NCI-H2196 treated with DMSO at 0.1 percent for 48 hours (cell line): ENCODE results near the gene ETFA.
A peak's percentile ranks its signal among the peaks of the same experiment; 100 is the strongest.

Source experiments
- DNase-seq: peaks from one replicate; lab custom pipeline; 2025; ENCODE audit not compliant: unreplicated experiment; lab: John Stamatoyannopoulos, UW

Gene ETFA

DNA sequence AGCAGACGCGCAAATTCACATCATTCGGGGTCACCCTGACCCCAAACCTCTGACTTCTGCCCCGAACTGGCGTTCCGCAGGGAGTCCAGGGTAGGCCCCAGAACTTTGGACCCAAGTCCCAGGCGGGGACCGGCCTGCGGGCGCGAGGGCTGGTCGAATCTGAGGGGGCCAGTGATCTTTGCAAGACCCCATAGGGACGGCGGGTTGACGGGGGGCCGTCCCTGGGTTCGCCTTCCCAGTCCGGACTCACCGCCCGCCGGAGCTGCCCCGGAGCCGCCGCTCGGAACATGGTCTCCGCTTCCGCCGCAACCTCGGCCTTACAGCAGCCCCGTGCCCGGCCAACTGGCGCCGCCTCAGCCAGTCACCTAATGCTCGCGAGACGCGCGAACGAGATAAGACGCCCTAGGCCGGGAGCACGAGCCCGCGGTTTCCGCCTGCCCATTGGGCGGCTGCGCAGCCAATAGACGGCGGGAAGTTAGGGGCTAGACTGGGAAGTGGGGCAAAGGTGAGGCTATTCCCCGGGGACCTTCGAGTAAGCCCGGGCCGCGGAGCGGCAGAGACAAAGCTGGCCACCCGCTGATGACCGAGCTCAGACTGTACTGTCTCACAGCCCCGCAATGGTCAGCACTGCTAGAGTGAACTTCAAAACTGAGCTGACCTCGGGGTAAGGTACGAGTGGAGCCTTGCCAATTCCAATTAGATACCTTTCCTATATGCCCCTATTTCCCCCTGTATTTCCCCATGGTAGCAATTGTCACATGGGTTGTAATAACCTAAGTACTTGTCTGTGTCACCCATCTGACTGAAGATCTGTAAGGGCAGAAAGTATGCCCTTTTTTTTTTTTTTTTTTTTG is at the start of gene ETFA:
Gene ETFA, minus strand, starts transcription at position 370 of the 854 bp plus-strand sequence. Its CDS starts 81 bp downstream, at position 289.
- peak; percentile 72 for DNase-seq

DNA sequence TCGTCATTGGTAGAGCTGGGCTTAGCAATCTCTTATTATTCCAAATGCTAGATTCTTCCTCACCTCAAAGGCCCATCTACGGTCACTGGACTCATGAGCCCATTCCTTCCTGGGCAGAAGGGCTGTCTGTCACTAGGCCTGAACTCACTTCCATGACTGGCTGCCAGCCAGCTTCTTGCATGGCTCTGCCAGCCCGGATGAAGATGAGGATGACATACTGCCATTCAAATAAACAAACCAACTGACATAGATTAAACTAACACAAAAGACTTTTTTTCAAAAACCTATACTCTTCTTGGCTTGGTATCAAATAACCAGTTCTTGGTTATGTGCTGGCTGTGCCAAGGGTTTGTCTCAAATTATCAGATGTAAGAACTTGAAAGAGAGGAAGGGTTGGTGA is 49.1 kb upstream of the ETFA start:
- DNase-seq, result no peak

DNA sequence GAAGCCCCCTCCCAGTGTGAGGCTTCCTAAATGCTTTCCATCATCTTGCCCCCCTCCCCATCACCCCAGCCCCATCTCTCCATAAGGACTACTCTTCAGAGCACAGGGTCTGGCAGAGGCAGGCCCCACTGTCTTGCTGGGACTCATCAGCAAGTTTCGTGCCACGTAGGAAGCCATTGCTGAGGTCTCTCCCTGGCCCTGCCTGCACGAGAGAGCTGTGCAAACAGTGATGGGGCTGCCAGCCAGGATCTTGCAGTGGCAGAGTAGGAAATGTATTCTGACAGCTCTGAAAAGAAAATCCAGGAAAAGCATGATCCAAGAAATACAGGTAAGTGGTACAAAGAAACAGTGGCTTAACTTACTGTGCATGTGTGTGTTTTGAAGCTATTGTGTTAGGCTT is 47.9 kb upstream of the ETFA start:
- no peak for DNase-seq

DNA sequence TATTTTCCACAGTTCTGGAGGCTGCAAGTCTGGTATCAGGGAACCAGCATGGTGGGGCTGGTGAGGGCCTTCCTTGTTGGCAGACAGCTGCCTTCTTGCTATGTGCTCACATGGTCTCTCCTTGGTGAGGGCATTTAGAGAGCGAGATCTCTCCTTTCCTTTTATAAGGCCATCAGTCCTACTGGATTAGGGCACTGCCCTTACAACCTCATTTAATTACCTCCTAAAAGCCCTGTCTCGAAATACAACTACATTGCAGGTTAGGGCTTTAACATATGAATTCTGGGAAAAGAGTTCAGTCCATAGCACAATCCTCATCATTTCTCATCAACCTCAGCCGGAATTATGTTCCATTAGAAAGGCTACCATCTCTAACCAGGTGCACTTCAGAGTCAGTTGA is 47.2 kb upstream of the ETFA start:
- no peak for DNase-seq

DNA sequence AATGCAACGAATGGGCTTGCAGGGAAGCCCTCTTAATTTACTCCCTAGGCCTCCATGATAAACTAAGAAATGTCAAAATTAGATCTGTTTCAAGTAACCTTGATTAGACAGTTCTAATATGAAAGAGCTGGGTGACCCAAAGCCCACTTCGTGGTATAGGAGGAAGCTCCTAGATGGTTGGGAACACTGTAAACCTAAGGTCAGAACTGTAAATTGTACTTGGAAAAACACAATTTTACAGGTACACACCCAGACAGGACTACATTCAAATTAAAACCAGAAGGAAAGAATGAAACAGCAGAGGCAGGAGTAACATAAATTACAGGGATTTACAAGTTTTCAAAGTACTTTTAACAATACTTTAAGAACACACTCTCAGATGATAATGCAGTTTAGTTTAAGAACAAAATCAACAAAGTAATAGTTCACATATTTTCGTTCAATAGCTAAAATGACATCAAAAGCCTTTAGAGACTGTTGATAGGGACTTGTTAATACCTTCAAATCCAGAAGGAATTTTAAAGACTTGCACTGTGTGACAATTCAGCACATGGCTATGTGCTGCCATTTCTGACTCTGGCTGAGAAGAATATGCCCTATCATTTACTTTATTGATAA is 43.7 kb upstream of the ETFA start:
- no peak for DNase-seq

DNA sequence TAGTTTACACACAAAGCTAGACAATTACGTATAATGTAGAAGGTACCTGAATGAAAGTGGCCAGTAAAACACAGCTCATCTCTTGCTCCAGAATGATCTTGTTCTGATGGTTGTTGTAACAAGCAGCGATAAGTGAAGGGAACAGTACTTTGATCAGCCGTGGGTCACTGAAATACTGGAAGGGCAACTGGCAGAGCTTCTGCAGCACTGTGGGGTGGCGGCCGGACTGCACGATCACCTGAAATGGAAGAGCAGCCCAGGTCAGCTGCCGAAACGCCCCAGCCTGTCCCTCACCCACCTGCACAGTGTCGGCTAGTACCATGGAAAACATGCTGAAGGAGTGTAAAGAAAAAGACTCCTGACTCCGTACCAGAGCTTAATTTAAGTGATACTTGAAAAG is 42.6 kb upstream of the ETFA start:
- DNase-seq, result no peak

DNA sequence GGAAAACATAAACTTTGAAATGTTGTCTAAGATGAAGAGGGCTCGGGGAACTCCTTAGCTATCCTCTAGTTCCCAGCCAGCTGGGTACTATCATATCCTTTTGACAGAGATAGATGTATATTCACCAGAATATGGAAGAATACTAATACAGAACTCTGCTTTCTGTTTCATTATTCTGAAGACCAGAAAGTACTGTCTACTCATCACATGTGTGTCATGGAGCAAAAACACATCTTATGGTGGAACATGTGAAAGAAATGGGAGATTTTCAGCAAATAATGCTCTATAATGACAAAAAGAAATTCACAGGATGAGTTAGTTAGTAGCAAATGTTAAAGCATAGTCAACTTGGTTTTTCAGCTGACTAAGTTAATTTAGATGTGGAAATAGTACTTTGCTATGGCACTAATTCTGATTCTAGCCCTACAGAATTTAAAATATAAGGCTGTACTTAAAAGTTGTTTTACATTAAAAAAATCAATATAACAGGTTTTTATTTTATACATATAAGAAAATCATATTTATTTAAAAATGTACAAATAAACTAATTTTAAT is 41.8 kb upstream of the ETFA start:
- DNase-seq, result no peak

DNA sequence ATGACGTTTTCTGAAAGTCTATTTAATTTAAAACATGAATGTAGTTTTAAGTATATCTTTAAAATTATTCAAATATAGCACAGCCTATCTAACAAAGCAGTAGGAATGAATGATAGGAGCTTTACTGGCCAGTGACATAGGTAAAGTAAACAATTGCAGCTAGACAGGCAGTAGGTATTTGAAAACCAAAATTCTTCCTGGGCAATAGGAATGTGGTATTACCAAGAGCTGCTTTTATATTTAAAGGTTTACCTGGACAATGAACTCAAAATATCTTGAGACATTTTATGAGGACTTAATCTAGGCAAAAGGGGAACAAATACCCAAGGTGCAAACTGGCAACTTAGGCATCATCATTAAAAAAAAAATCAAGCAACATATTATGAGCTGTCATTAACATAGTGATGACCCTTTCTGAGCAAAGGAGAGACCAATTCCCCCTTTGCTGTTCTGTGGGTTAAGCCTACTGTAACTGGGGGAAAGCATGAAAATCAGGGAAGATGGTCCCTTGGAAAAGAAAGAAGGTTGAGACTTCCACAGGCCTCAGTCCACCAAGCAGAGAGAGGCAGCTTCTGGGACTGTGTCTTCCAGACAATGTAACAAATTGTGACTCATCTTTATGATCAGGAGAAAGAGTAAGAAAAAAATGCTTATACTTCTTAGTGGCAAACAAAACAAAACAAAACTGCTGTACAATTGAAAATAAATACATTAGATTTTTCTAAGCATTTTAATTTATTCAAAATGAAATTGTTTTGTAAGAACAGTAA is 38.2 kb upstream of the ETFA start:
- DNase-seq, result no peak

DNA sequence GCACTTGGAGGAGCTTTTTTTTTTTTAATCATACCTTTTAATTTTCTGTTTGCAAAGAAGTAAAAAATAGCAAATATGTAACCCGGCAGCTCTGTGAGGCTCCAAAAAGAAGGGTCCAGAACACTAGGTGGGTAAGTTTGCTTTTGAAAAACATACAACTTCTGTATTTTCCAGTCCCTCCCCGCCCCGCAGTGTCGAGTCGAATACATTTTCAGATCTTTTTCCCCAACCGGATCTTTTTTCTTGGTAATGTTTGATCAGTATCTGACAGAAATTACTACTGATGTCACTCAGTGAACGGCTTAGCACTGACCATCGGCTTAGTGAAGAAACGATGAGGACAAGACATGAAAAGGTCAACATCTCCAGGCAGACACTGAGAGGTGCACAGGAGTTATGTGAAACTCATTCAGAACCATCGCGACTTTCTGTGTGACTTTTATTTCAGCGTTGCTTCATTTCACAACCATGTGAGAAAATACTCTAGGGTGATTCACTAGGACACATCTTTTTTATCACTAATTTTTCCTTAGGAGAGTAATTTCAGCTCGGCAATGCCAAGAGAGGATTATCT is 36.3 kb upstream of the ETFA start:
- no peak for DNase-seq

DNA sequence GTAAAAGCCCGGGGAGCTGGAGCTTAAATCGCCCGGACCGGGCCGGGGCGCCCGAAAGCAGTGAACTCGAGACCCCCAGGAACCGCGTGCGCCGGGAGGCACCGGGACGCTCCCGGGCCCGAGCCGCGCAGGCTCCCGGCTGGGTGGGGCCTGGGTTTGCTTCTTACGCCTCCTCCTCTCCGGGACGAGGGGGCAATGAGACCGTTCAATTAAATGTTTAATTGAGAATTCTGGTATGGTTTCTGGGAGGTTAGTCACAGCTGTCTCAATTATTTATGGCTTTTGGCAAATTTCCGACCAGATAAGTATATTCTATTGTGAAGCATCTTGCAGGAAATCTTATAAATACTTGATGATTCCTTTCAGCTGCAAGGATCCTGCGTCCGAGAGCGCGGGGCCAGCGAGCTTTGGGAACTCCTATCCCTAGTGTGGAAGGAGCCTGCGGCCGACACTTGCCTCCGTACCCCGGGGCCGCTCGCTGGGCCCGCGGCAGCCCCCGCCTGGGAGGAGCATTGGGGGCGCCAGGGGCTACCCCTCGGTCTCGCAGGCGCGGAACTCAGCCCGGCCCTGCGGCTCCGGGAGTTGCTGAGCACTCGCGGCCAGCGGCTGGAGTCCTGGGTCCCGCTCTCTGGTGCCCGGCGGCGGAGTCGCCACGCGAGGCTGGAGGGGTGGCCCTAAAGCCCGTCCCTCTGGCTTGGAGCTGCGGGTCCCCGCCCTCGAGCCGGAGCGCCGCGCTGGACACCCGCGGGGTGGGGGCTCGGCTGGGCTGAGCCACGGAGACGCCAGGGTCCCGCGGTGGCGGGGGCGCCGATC is 35.6 kb upstream of the ETFA start:
- no peak for DNase-seq

DNA sequence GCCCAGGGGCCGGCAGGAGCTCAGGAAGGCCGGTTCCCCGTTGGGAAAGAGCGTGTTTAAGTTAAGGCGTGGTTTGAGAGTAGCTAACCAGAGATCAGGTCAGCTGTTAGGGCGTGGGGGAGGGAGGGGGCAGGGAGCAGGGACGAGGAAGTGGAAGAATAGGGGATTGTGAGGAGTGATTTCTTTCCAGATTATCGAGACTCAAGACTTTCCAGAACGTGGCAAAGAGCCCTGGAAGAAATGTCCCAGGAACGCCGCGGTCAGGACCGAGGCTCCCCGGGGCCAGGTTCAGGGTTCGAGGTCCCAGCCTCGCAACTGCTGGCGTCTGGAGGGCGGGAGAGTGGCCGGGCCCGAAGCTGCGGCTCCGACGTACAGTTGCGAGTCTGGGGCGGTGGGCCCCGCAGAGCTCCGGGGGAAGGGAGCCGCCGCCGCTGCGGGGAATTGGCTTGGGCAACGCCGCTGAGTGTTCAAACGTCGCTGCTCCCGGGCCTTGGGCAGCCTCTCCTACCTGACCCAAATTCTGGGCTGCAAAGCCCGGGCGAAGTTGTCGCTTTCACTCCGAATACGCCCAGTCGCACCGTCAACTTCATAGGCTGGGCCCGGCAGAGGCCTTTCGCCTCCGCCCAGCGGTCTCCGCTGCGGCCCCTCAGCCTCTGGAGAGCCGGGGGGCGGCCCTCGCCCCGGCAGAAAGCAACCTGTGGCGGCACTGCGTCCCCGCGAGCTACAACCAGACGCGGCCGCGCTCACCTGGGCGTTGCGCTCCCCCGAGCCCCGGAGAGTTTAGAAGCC is 34.8 kb upstream of the ETFA start:
- no peak for DNase-seq

DNA sequence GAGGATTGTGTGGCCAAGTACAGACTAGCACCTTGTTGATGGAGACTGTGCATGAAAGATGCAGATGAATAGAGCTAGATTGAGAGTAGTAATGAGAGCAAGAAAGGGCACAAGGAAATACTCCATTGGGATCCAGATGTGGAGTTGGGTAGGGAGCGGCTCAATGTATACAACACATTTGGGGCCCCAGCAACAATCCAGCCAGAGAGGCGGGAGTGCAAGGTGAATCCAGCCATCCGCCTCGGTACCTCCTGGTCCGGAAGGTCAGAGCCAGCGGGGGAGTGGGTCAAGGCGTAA is 34.3 kb upstream of the ETFA start:
- no peak for DNase-seq

DNA sequence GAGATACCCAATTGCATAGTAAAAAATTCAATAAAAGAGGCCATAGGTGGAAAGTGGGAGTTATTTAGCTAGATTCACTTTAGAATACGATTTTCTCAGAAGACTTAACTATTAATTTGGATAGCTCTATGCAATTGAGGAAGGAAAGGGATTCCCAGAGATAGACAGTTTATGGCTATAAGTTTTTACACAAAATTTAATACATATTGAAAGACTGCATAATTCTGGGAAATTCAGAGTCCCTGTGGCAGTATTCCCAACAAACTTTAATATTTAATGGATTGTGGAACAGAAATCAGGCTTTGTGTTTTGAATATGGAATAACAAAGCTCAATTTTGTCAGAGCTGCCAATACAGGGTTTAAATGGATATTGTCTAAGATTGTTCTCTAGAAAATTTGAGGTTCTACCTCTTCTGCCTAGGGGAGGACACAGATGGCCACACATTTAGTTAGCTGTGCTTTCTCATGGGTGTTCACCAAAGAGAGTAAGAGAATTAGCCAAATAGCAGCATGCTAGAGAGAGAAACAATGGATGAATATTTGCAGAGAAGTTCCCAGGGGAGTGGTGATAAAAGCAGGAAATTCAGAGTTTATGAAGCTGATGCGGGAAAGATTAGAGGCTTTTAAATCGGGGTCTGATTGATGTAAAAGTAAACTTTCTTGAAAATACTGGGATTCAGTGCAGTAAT is 33.8 kb upstream of the ETFA start:
- no peak for DNase-seq

DNA sequence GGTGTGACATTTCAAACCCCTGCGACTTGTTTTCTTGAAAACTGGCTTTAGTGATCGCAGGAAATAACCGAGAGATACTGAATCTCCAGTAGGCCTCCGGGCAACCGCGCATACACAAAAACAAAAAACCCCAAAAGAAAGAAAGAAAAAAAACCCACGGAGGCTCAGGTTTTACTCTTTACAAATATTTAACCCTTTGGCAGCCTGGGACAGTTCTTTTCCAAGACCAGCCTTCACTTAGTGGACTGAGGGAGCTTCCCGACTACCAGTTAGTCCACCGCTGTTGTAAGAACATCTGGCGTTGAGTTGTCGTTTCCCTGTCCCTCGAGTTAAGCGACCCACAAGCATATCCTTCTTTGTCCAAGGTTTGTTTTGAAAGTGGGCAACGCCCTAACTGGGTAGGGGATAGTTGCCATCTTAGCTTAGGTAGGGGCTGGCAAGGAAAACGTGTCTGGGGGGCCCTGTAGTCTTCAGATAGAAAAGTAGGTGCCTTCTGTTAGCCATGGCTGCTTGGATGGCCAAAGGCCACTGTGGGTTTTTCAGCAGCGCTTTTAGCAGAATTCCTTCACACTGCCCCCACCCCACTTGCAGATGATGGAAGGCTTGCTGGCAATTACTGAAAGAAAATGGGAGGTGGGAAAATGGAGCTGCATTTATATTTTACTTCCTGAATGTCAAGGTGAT is 32.2 kb upstream of the ETFA start:
- no peak for DNase-seq

DNA sequence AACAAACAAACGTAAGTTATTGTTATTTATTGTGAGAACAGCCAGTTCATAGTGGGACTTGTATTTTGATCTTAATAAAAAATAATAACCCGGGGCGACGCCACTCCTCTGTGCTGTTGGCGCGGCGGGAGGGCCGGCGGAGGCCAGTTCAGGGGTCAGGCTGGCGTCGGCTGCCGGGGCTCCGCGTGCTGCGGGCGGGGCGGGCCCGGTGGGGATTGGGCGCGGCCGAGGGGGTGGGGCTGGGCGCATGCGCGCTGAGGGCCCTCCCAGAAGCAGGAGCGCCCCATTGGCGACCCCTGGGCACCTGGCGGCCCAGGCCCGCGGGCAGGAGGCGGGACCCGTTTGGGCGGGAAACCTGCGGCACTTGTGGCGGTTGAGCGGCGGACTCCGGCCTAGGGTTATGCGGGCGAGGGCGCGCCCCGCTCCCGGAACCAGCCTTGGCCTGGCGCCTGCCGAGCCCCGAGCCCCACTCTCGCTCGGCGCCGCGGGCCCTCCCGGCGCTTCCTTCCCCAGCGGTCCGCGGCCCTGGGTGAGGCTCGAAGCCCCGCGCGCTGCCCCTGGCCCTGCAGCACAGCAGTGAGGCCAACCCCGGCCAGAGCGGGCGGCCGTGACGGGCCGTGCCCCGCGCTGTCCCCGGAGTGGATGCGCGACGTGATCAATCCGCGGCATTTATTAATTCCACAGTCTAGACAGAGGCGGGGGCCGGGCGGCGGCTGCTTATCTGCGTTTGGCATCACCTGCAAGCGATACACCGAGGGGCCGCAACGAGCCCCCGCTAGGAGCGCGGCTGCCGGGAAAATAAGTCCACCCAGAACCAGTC is 31.3 kb upstream of the ETFA start:
- DNase-seq, result no peak

DNA sequence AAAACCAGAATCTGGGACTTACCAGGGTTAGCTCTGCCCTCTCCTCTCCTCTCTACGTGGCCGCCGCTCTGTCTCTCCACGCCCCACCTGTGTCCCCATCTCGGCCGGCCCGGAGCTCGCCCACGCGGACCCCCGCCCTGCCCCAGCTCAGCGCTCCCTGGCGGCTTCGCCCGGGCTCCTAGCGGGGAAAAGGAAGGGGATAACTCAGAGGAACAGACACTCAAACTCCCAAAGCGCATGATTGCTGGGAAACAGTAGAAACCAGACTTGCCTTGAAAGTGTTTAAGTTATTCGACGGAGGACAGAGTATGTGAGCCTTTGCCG is 30.8 kb upstream of the ETFA start:
- no peak for DNase-seq

DNA sequence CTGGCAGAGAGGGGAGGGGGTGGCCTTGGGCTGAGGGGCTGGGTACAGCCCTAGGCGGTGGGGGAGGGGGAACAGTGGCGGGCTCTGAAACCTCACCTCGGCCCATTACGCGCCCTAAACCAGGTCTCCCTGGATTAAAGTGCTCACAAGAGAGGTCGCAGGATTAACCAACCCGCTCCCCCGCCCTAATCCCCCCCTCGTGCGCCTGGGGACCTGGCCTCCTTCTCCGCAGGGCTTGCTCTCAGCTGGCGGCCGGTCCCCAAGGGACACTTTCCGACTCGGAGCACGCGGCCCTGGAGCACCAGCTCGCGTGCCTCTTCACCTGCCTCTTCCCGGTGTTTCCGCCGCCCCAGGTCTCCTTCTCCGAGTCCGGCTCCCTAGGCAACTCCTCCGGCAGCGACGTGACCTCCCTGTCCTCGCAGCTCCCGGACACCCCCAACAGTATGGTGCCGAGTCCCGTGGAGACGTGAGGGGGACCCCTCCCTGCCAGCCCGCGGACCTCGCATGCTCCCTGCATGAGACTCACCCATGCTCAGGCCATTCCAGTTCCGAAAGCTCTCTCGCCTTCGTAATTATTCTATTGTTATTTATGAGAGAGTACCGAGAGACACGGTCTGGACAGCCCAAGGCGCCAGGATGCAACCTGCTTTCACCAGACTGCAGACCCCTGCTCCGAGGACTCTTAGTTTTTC is 30.2 kb upstream of the ETFA start:
- no peak for DNase-seq
